Erythroblast (primary cell): ENCODE measurements around the gene XIAP.
"Not testable (repeated sequence)": the region's sequence is repeated elsewhere in the genome, so short reads cannot be mapped to it uniquely, and the experiment has no call there.

ENCODE experiments used
- DNase-seq, 2 experiments: peaks; one replicate each; lab custom pipeline; 2025; lab: John Stamatoyannopoulos, UW
- GATA1 ChIP-seq: IDR thresholded peaks from 2 replicates; pipeline ENCODE4 v1.6.1; 2011; ENCODE audit warnings: low read depth, mild to moderate bottlenecking, control low read depth, low read length, moderate library complexity
- POLR2A ChIP-seq: IDR thresholded peaks from 2 replicates; pipeline ENCODE4 v1.6.1; 2011; ENCODE audit warnings: mild to moderate bottlenecking, low read length

XIAP gene

GRCh38 chrX:123849096-123849495, 10.8 kb upstream of the XIAP start:
- no peak for DNase-seq

DNA sequence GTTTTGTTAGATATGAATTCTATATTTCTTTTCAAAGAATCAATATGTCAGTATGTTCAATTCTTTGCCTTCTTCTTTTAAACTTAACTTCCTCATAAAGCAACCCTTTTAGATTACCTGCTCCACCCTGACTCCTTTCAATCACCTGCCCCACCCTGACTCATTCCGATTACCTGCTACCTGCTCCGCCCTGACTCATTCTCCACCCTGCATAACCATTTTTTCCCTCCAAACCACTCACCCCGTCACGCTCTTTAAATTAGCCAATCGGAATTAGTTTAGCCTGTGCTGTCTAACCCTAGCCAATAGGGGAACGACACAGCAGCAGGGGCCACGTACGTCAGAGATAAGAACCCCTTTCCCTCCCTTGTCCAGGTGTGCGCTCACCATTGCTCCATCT, 9.9 kb upstream of the XIAP start:
- DNase-seq, result not testable (repeated sequence)

More at GRCh38 chrX:123849096-123849495, 10.8 kb upstream of the XIAP start:
- no peak for TF ChIP-seq GATA1
- TF ChIP-seq POLR2A, result no peak

- no peak for DNase-seq
- TF ChIP-seq POLR2A (no peak), GATA1 (no peak)
Measured at GRCh38 chrX:123851079-123851478, 8.8 kb upstream of the XIAP start.

GRCh38 chrX:123854329-123854728, 5.5 kb upstream of the XIAP start:
- DNase-seq, result no peak
- no peak for TF ChIP-seq GATA1
- no peak for TF ChIP-seq POLR2A

DNA sequence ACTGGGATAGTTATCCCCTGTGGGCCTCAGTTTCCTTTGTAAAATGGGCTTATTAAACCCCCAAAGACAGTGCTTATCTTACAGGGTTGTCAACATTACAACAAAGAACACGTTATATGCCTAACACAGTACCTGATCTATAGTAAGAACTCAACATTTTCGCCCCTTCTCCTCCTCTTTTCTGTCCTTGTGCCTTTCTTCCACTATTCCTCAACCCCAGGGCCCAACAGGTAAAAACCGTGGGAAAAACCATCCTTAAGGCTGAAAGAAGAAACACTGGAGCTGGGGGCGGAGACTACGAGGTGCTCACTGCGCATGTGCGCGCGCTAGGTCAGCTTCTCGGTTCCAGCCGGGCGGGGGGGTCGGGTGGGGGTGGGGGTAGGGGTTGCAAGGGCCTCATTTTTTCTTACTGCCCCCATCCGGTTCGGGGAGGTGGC, 426 bp upstream of the XIAP start:
- peak in 1 of 2 experiments; percentile 92 for DNase-seq
- TF ChIP-seq POLR2A (no peak), GATA1 (no peak)

DNA sequence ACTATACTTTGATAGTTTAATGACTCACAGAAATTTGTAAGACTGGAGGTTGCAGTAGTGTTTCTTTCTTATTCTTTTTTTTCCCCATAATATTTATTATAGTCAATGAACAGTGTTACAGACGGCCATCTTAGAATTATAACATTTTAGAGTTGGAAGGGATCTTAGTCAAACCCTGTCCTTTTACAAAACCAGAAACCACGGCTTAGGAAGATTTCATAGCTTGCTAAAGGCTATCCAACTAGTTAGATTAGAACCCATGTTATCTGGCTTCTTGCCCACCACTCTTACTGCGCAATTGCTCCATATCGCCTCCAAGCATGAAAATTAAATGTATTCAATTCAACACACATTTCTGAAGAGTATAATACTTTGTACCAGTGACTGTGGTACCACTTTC, 1.1 kb downstream of the XIAP start:
- TF ChIP-seq GATA1 (no peak), POLR2A (no peak)
- peak; percentile 73 to 81 for DNase-seq

GRCh38 chrX:123869488-123869887, 9.6 kb downstream of the XIAP start:
- TF ChIP-seq GATA1 (no peak), POLR2A (no peak)
- DNase-seq, result no peak

- no peak for TF ChIP-seq GATA1
- TF ChIP-seq POLR2A, result no peak
- no peak for DNase-seq
Measured at GRCh38 chrX:123871309-123871708, 11.5 kb downstream of the XIAP start.

- peak in 1 of 2 experiments; percentile 1 for DNase-seq
- TF ChIP-seq GATA1 (no peak), POLR2A (no peak)
Measured at GRCh38 chrX:123873956-123874355, 14.1 kb downstream of the XIAP start.

GRCh38 chrX:123876177-123876576, 16.3 kb downstream of the XIAP start:
- no peak for DNase-seq
- no peak for TF ChIP-seq GATA1
- TF ChIP-seq POLR2A, result no peak

DNA sequence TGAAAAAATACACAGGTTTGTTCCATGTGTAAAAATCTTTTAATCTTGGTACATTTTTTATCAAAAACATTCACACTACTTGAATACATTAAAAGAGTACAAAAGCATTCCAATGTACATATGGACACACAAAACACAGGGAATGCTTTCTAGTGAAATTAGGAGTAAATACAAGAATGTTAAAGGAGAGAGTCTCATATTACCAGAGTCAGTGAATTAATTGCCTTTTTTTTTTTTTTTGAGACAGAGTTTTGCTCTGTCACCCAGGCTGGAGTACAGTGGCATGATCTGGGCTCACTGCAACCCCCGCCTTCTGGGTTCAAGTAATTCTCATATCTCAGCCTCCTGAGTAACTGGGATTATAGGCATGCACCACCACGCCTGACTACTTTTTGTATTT, 17.0 kb downstream of the XIAP start:
- no peak for DNase-seq
- TF ChIP-seq POLR2A, result no peak
- no peak for TF ChIP-seq GATA1

GRCh38 chrX:123878252-123878721, 18.4 kb downstream of the XIAP start:
- TF ChIP-seq GATA1, result no peak
- TF ChIP-seq POLR2A, result no peak

GRCh38 chrX:123881330-123881729, 21.5 kb downstream of the XIAP start:
- TF ChIP-seq POLR2A (no peak), GATA1 (no peak)
- DNase-seq, result no peak

More at GRCh38 chrX:123878252-123878721, 18.4 kb downstream of the XIAP start:
- no peak for DNase-seq

- DNase-seq, result no peak
- TF ChIP-seq POLR2A (no peak), GATA1 (no peak)
Measured at GRCh38 chrX:123882391-123882790, 22.5 kb downstream of the XIAP start.

DNA sequence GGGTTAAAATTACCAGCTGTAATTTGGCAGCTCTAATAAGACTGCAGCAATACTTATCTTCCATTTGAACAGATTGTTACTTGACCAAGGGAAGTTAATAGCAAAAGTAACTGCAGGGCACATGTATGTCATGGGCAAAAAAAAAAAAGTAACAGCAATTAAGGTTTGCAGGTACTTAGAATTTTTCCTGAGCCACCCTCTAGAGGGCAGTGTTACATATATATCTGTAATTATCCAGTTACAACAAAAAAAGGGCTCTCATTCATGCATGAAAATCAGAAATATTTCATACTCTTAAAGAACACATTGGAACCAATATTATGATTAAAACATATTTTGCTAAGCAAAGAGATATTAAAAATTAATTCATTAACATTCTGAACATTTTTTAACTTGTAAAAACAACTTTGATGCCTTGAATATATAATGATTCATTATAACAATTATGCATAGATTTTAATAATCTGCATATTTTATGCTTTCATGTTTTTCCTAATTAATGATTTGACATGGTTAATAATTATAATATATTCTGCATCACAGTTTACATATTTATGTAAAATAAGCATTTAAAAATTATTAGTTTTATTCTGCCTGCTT, 25.1 kb downstream of the XIAP start:
- peak; percentile 55 to 71 for DNase-seq

DNA sequence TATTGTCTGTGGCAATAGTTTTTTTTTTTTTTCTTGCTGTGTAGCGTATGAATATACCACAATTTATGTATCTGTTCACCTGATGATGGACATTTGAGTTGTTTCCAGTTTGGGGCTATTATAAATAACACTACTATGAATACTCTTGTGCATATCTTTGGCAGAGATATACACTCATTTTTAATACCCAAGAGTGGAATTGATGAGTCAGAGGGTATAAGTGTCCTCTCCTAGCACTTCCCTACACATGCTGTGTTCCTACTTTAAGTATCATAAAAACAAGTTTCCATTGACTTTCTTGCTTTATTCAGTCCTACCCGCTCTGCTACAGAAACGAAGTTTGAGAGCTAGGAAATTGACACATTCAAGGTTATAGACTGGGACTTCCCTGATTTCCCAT, 39.8 kb downstream of the XIAP start:
- TF ChIP-seq POLR2A (no peak), GATA1 (no peak)
- no peak for DNase-seq

More for the DNA sequence above, 25.1 kb downstream of the XIAP start:
- TF ChIP-seq POLR2A (no peak), GATA1 (no peak)

DNA sequence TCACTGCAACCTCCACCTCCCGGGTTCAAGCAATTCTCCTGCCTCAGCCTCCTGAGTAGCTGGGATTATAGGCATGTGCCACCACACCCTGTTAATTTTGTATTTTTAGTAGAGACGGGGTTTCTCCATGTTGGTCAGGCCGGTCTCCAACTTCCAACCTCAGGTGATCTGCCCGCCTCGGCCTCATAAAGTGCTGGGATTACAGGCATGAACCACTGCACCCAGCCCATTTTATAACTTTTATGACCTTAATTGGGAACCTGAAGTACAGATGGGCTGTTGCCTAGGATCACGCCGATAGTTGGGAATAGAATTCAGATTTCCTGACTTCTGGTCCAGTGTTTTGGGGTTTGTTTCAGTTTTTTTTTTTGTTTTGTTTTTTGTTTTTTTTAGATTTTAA, 43.4 kb downstream of the XIAP start:
- DNase-seq, result not testable (repeated sequence)
